GM23338 (cell line): ENCODE measurements around the gene SLC44A1.

Source experiments
- CREB1 ChIP-seq: fragments of 250-450 bp; sonication (Bioruptor Pico); IDR thresholded peaks from 2 replicates; pipeline ENCODE4 v1.5.0; 2020; ENCODE audit warnings: low read depth, mild to moderate bottlenecking, moderate library complexity
- EZH2 ChIP-seq: fragments of 200-600 bp; sonication (generic); IDR thresholded peaks from one replicate; pipeline ENCODE4 v1.8.0; 2017; ENCODE audit warnings: antibody characterized with exemption, mild to moderate bottlenecking, low read depth; ENCODE audit not compliant: unreplicated experiment
- JUNB ChIP-seq: IDR thresholded peaks from one replicate; pipeline ENCODE4 v1.6.1; 2016; ENCODE audit warnings: antibody characterized with exemption; ENCODE audit not compliant: unreplicated experiment
- NANOG ChIP-seq: IDR thresholded peaks from 2 replicates; pipeline ENCODE4 v1.6.1; 2016; ENCODE audit warnings: antibody characterized with exemption, borderline replicate concordance
- POLR2AphosphoS5 ChIP-seq: IDR thresholded peaks from 2 replicates; pipeline ENCODE4 v1.6.1; 2016; ENCODE audit warnings: antibody characterized with exemption, low read depth
- STAT1 ChIP-seq: IDR thresholded peaks from one replicate; pipeline ENCODE4 v1.6.1; 2016; ENCODE audit warnings: antibody characterized with exemption; ENCODE audit not compliant: unreplicated experiment
- ZNF331 ChIP-seq: fragments of 250-450 bp; sonication (Bioruptor Pico); IDR thresholded peaks from 2 replicates; pipeline ENCODE4 v1.5.0; 2020; ENCODE audit warnings: low read depth, mild to moderate bottlenecking, moderate library complexity
- TF ChIP-seq, protein P1 (sequence below), 2 experiments: fragments of 200-600 bp in 1 of 2; sonication (generic) in 1 of 2; conservative IDR thresholded peaks; 2 replicates each; pipeline versions ENCODE4 v1.5.1 to v1.6.1; 2016 to 2017; ENCODE audit warnings: antibody characterized with exemption in 2 of 2, low read depth in 2 of 2, mild to moderate bottlenecking in 2 of 2, moderate library complexity in 1 of 2
- TF ChIP-seq, protein P2 (sequence below): IDR thresholded peaks from one replicate; pipeline ENCODE4 v1.6.1; 2018; ENCODE audit warnings: antibody characterized with exemption; ENCODE audit not compliant: unreplicated experiment

DNA sequence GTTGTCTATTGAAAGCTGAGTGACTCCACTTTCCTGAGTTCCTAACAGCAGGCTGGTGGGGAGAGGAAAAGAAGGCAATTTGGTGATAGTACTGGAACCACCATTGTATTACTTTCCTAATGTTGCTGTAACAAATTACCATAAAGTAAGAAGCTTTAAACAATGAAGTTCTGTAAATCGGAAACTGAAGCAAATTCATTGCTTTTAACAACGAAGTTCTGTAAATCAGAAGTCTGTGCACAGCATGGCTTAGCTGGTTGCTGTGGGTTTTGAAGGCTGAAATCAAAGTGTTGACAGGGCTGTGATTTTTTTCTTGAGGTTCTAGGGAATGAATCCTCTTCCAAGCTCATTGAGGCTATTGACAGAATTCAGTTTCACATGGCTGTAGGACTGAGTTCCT lies 72.3 kb downstream of the SLC44A1 start:
- TF ChIP-seq POLR2AphosphoS5, result no peak
- TF ChIP-seq, protein P1, sequence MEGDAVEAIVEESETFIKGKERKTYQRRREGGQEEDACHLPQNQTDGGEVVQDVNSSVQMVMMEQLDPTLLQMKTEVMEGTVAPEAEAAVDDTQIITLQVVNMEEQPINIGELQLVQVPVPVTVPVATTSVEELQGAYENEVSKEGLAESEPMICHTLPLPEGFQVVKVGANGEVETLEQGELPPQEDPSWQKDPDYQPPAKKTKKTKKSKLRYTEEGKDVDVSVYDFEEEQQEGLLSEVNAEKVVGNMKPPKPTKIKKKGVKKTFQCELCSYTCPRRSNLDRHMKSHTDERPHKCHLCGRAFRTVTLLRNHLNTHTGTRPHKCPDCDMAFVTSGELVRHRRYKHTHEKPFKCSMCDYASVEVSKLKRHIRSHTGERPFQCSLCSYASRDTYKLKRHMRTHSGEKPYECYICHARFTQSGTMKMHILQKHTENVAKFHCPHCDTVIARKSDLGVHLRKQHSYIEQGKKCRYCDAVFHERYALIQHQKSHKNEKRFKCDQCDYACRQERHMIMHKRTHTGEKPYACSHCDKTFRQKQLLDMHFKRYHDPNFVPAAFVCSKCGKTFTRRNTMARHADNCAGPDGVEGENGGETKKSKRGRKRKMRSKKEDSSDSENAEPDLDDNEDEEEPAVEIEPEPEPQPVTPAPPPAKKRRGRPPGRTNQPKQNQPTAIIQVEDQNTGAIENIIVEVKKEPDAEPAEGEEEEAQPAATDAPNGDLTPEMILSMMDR (conservative IDR thresholded peaks at IDR 0.05; ENCODE audit: low read depth in 2 of 2), result no peak
- TF ChIP-seq, protein P2, sequence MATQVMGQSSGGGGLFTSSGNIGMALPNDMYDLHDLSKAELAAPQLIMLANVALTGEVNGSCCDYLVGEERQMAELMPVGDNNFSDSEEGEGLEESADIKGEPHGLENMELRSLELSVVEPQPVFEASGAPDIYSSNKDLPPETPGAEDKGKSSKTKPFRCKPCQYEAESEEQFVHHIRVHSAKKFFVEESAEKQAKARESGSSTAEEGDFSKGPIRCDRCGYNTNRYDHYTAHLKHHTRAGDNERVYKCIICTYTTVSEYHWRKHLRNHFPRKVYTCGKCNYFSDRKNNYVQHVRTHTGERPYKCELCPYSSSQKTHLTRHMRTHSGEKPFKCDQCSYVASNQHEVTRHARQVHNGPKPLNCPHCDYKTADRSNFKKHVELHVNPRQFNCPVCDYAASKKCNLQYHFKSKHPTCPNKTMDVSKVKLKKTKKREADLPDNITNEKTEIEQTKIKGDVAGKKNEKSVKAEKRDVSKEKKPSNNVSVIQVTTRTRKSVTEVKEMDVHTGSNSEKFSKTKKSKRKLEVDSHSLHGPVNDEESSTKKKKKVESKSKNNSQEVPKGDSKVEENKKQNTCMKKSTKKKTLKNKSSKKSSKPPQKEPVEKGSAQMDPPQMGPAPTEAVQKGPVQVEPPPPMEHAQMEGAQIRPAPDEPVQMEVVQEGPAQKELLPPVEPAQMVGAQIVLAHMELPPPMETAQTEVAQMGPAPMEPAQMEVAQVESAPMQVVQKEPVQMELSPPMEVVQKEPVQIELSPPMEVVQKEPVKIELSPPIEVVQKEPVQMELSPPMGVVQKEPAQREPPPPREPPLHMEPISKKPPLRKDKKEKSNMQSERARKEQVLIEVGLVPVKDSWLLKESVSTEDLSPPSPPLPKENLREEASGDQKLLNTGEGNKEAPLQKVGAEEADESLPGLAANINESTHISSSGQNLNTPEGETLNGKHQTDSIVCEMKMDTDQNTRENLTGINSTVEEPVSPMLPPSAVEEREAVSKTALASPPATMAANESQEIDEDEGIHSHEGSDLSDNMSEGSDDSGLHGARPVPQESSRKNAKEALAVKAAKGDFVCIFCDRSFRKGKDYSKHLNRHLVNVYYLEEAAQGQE, result no peak
- no peak for TF ChIP-seq EZH2
- TF ChIP-seq NANOG, result no peak
- TF ChIP-seq STAT1, result no peak
- no peak for TF ChIP-seq ZNF331 (CRISPR knock-in tag)
- TF ChIP-seq JUNB, result no peak
- TF ChIP-seq CREB1 (CRISPR knock-in tag), result no peak
